HG03060 (cell line): ENCODE results near the gene PARD3B.

ENCODE experiments used
- ATAC-seq: cut with Tn5 transposase; IDR thresholded peaks from one replicate; pipeline ENCODE4 v1.9.1; 2021; ENCODE audit warnings: low read depth, moderate number of reproducible peaks; ENCODE audit not compliant: unreplicated experiment

PARD3B gene

DNA sequence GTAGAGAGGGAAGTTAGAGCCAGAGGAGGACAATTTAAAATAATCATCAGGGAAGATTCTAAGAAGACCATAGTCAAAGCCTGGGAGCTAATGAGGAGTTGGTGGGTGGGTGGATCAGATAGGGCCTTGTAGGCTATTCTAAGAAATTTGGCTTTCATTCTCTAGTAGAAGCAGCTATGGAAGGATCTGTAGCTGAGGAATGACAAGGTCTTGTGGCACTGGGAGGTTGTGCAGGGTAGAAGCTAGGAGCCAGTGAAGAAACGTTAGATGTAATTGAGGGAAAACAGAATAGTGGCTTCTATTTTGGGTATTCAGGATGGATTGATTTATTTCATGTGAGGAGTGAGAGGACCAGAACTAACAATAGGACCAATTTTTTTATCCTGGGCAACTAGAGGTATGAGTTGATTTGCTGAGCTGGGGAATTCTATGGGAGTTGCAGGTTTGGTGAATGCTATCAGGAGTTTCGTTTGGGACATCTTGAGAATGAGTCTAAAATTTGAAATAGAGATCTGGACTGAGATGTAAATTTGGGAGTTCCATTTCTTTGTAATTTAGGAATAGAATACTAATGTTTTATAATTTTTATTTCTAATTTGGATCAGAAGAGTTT is 371.9 kb downstream of the PARD3B start:
- no peak for ATAC-seq

GRCh38 chr2:204920776-204921175 is 375.5 kb downstream of the PARD3B start:
- no peak for ATAC-seq

GRCh38 chr2:204923957-204924356 is 378.7 kb downstream of the PARD3B start:
- no peak for ATAC-seq

GRCh38 chr2:204931562-204931961 is 386.3 kb downstream of the PARD3B start:
- ATAC-seq = no peak

DNA sequence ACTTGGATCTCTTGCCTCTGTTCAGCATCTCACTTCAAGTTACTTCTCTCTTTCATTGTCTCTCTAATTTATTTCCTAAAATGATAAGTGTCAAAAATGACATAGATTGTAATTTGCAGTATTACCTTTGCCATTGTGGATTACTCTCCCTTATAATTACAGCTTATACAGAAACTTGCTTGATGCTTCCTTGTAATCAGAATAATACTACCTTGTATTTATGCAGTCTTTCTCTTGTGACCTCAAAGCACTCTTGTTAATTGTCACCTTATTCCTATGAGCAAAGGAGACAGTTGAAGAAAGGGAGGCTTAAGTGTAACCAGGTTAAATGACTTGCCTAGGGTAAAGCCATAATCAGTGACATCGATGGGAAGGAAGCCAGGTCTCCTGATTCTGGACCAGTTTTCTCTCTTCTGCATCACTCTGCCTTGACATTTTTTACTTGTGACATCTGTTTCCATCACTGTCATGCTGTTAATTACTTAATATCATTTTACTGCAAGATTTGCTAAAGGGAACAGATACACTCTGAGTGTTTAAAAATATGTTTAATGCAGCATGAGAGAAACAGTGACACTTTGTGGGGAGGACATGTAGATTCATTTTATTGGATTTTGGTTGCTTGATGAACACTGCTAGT is 388.6 kb downstream of the PARD3B start:
- no peak for ATAC-seq

DNA sequence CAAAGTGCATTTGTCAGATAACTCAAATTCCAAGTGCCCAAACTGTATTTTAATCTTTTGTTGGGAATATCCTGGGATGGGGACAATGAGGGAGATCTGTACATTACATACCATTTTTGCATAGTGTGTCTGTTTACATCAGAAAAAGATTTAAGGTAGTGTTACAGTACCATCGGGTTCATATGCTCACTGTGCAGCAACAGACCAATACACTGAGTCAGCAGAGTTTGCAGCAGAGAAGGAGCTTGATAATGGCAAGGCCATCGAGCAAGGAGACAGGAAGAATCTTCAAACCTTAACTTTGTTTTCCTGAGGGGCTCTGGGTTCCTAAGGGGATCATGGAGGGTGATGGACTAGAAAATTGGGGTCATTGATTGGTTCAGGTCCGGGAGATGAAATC is 399.7 kb downstream of the PARD3B start:
- no peak for ATAC-seq

DNA sequence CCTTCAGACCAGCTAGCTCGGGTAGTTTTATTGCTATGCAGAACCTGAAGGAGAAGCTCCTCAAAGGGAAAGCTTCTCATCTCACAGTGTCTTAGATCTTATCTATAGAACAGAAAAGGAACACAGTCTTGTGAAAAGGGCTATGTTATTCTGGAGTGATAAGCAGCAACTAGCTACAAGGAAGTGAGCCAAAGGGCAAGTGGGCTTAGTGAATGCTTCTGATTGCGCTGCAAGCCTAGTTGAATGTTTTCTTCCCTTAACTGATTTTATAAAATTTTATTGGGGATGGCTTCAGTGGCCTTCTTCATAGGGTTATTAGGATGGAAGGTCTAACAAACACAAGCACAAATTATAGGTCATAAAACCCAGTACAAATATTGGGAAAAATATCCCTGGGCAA is 400.1 kb downstream of the PARD3B start:
- no peak for ATAC-seq

DNA sequence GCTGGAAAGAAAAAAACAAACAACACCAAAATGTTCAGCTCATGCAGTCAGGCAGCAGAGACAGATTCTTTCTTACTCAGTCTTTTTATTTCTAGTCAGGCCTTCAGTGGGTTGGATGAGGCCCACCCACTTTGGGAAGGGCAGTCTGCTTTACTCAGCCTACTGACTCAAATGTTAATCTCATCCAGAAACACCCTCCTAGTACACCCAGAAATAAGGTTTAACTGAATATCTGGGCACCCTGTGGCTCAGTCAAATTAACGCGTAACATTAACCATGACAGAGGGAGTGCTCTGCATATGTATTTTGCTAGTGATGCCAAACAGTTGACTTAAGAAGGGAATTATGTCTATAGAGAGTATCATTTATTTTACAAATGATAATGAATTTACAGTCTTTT is 401.6 kb downstream of the PARD3B start:
- ATAC-seq = no peak

GRCh38 chr2:204947405-204947804 is 402.1 kb downstream of the PARD3B start:
- no peak for ATAC-seq

GRCh38 chr2:204948024-204948763 is 402.9 kb downstream of the PARD3B start:
- no peak for ATAC-seq

DNA sequence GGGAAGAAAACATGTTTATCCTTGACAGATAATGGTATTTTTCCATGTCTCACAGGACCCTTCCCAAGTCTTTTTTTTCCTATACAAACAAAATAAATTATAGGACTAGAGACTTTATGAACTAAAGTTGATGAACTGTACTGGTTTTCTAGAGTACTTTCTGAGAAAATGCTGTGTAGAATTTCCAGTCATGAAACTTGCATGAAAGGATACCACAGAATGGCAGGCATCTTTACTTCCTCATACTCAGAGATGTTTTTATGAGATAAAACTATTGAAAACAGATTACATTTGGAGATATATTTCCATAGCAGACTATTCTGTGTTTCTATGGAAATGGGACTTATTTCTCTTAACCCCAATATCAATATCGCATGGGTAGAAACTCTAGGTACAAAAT is 403.5 kb downstream of the PARD3B start:
- ATAC-seq = no peak

DNA sequence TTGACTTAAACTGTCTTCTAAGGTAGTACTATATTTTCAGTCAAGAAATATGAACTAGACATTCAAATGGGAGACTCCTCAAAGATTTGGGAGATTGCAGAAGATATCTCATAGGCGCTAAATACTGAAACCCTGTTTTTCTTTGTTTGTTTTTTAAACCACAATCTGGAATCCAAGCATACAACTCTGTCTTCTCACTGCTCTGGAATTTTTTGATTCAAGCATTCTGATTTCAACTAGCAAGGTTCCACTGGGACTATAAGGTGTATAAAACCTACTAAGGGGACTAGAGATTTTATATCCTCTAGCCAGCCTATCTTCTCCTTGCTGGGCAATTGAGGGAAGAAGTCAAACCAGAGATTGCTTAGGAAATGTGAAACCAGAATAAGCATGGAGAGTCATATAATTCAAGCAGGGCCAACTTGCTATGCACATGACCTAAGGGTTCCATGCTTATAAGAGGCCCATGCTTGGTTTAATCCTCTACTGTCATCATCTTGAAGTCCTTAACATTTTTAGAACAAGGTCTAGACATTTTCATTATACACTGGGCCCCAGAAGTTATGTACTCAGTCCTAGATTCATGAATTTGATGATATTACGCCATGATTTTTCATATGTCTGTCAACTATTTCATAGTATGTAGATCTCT is 405.5 kb downstream of the PARD3B start:
- ATAC-seq = no peak

DNA sequence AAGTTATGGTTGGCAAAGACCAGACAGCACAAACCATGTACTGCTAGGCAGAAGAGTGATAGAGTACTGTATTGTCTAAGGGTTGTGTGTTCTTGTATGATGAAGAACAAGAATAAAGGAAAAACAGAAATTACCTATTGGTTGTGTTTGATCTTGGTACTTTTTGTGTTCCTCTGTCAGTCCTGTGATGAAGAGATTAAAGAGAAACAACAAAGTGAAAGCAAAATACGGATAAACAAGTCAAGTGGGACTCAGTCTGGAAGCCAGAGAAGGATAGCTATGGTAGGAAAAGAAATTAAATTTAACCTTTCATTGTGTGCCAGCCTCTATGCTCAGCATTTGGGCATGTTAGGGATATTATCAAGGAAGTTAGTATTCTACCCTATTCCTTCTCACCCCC is 413.1 kb downstream of the PARD3B start:
- ATAC-seq = no peak

GRCh38 chr2:204964414-204964813 is 419.1 kb downstream of the PARD3B start:
- no peak for ATAC-seq

DNA sequence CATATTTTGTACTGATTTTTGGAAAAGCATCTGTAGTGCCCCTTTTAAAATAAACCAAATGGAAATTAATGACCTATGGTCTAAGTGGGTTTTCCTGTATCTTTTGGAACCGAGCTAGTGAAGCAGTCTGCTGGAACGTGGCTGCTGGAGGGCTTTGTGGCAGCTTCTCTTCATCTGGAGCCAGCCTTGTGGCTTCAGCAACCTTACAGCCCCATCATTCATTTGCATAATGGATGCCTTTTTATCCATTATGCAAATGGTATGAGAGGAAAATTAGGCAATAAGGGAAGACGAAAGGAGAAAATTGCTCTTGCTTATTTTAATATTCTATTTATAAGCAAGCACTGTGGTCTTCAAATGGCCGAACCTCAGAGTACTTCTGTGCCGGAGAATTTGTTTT is 421.0 kb downstream of the PARD3B start:
- ATAC-seq = no peak

GRCh38 chr2:204967199-204967960 is 422.1 kb downstream of the PARD3B start:
- no peak for ATAC-seq

DNA sequence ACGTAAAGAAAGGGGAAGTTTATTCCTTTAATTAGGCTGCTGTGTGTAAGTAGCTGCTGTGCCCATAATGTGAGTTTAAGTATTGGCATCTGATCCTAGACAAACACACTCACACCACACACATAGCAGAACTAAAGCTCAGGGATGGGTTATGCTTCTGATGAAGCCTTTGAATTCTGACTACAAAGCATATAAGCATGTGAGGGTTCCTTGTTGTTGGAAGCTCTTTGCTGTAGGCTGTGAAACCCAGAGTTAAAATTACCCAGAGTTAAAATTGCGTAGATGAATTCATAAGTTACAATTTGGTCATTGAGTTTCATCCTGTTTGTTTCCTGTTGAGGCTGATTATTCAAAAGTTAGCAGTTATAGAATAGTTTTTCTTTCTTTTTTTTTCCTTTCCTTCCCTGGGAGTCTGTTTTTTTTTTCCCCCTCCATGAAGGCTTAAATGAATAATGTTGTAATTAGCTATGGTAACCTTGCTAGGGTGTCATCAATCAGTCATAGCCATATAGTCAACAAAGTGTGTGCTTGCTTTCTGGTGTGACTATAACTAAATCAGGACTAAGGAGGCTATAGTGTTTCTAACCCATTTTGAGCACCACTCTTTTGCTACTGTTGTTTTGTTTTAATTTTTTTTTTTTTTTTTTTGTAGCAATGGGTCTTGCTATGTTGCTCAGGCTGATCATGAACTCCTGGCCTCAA is 426.1 kb downstream of the PARD3B start:
- ATAC-seq = no peak

DNA sequence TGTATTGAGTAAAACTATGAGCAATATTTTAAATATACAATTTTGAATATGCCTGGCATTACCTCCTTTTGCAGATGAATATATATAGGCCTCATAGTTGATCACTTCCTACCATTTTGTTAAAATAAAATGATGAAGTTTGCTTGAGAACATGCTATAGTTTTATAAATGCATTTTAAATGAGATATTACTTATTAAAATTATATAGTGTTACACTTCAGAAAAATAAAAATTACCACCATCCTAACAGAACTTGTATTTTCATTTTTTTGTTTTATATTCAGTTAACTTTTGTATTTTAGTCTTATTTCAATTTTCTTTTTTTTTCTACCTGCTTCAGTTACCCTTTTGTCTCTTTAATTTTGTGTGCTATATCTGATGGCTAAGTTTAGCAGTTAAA is 426.9 kb downstream of the PARD3B start:
- ATAC-seq = no peak

GRCh38 chr2:204972606-204973336 is 427.5 kb downstream of the PARD3B start:
- ATAC-seq = no peak
